ENCODE measurements around the gene CT47A1.
A peak's percentile ranks its signal among the peaks of the same experiment; 100 is the strongest.
"Not testable (repeated sequence)": the region's sequence is repeated elsewhere in the genome, so short reads cannot be mapped to it uniquely, and the experiment has no call there.

The CT47A1 gene

DNA sequence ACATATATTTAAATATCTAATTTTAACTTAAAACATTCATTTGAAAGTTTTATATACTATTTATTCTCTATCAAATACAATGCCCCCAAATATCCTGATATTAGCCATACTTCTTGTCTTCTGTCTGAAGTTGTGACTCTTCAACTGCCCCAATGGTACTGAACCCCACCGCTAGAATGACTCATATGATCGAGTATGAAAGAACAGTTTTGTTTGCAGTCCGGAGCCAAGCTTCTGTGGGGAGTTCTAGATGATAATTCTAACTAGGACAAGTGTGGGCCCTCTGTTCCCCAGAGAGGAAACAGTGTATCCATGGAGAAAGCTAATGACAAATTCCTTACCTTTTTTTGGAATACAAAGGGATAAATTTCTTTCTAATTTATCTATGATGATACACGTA lies 24.7 kb upstream of the CT47A1 start:
- no peak overlapping the region for H3K4me3 ChIP-seq (ENCODE audit: control insufficient read depth, low read depth, low read length)
- TF ChIP-seq, protein P1, sequence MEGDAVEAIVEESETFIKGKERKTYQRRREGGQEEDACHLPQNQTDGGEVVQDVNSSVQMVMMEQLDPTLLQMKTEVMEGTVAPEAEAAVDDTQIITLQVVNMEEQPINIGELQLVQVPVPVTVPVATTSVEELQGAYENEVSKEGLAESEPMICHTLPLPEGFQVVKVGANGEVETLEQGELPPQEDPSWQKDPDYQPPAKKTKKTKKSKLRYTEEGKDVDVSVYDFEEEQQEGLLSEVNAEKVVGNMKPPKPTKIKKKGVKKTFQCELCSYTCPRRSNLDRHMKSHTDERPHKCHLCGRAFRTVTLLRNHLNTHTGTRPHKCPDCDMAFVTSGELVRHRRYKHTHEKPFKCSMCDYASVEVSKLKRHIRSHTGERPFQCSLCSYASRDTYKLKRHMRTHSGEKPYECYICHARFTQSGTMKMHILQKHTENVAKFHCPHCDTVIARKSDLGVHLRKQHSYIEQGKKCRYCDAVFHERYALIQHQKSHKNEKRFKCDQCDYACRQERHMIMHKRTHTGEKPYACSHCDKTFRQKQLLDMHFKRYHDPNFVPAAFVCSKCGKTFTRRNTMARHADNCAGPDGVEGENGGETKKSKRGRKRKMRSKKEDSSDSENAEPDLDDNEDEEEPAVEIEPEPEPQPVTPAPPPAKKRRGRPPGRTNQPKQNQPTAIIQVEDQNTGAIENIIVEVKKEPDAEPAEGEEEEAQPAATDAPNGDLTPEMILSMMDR (IDR thresholded peaks at IDR 0.05; ENCODE audit: control insufficient read depth, insufficient read depth, low read depth, low read length, missing control alignments) = no peak
- no peak for DNase-seq (ENCODE audit: low read depth)

DNA sequence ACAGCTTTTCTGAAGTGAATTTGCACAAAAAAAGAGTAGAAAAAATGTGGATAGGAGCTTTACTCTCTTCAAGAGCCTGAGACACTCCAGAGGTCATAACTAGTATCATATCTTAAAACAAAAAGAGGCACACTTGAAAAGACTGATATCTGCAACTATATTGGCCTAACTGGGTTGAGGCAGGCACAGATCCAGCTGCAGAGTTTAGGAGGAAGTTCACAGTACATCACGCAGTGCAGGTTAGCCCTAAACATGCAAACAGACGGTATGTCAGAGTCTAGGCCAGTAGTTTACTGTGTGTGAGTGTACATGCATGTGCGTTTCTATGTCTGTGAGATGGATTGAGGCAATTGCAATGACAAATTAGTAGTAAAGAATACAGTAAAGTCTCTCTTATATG lies 24.2 kb upstream of the CT47A1 start:
- H3K4me3 ChIP-seq (ENCODE audit: control insufficient read depth, low read depth, low read length) = no peak overlapping the region
- TF ChIP-seq, protein P1 (IDR thresholded peaks at IDR 0.05; ENCODE audit: control insufficient read depth, insufficient read depth, low read depth, low read length, missing control alignments) = no peak
- no peak for DNase-seq (ENCODE audit: low read depth)

DNA sequence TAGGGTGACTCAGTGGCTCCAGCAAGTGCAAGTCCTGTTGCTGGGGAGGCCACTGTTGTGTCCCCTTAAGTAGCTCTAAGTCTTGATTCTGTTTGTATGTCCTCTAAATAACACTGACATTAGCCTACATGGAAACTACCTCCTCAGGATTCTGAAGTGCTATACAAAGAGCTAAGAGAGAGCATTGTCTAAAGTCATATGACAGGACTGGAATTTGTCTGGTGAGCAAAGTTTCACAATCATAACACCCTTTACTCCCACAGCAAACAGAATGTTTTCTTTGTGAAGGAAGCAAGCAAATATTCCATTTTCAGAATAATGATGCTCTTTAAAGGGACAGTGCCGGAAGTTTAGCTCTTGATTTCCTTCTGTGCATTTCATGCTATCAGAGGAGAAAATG lies 23.4 kb upstream of the CT47A1 start:
- H3K4me3 ChIP-seq (ENCODE audit: control insufficient read depth, low read depth, low read length) = no peak overlapping the region
- DNase-seq (ENCODE audit: low read depth) = no peak
- TF ChIP-seq, protein P1 (IDR thresholded peaks at IDR 0.05; ENCODE audit: control insufficient read depth, insufficient read depth, low read depth, low read length, missing control alignments) = no peak

DNA sequence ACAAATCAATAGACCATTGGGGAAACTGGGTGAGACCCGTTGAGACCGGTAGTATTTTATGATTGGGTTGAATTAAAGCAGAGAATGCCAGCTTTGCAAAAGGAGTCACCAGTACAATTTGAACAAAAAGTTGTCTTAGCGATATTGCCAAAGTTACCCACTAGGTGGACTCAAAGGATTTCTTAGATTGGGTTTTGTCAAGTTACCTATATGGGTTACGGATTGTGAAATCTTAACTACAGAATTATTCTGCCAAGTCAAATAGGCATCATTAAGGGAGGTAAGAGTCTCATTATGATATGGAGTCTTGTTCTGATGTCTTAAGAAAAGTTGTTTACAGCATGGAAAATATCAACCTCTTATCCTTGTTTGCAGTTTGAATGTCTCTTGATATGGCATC lies 15.0 kb upstream of the CT47A1 start:
- no peak for DNase-seq (ENCODE audit: low read depth)
- H3K4me3 ChIP-seq (ENCODE audit: control insufficient read depth, low read depth, low read length) = no peak overlapping the region
- TF ChIP-seq, protein P1 (IDR thresholded peaks at IDR 0.05; ENCODE audit: control insufficient read depth, insufficient read depth, low read depth, low read length, missing control alignments) = peak; percentile 11

GRCh38 chrX:120999413-120999812 lies 13.9 kb upstream of the CT47A1 start:
- no peak for DNase-seq (ENCODE audit: low read depth)
- H3K4me3 ChIP-seq (ENCODE audit: control insufficient read depth, low read depth, low read length) = no peak overlapping the region
- TF ChIP-seq, protein P1 (IDR thresholded peaks at IDR 0.05; ENCODE audit: control insufficient read depth, insufficient read depth, low read depth, low read length, missing control alignments) = no peak

GRCh38 chrX:120956500-120956899 lies 29.1 kb downstream of the CT47A1 start, which contains the start of gene CT47A7:
CT47A7 (minus strand) TSS chrX:120956600; CDS start chrX:120956345, 255 bp downstream.
- not testable (repeated sequence) for H3K4me3 ChIP-seq (ENCODE audit: control insufficient read depth, low read depth, low read length); DNase-seq (ENCODE audit: low read depth)

All from AG09309 (cell line).